Bronchial smooth muscle cell (primary cell): Measurements from ENCODE around the gene DEK. TPM values are rescaled to one million over a fixed set of nuclear protein-coding genes. Genes with fewer than 3 reads are reported as not detected.

Experiments
- total RNA-seq: library from RNA; depleted of rRNA; stranded (reverse); fragments of >200 nt; gene quantifications from 2 replicates; pipeline ENCODE4 v1.2.1, GENCODE V29; 2014

The DEK gene, protein sequence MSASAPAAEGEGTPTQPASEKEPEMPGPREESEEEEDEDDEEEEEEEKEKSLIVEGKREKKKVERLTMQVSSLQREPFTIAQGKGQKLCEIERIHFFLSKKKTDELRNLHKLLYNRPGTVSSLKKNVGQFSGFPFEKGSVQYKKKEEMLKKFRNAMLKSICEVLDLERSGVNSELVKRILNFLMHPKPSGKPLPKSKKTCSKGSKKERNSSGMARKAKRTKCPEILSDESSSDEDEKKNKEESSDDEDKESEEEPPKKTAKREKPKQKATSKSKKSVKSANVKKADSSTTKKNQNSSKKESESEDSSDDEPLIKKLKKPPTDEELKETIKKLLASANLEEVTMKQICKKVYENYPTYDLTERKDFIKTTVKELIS
- 52.3 and 68.6 TPM in 2 replicates for total RNA-seq

DNA sequence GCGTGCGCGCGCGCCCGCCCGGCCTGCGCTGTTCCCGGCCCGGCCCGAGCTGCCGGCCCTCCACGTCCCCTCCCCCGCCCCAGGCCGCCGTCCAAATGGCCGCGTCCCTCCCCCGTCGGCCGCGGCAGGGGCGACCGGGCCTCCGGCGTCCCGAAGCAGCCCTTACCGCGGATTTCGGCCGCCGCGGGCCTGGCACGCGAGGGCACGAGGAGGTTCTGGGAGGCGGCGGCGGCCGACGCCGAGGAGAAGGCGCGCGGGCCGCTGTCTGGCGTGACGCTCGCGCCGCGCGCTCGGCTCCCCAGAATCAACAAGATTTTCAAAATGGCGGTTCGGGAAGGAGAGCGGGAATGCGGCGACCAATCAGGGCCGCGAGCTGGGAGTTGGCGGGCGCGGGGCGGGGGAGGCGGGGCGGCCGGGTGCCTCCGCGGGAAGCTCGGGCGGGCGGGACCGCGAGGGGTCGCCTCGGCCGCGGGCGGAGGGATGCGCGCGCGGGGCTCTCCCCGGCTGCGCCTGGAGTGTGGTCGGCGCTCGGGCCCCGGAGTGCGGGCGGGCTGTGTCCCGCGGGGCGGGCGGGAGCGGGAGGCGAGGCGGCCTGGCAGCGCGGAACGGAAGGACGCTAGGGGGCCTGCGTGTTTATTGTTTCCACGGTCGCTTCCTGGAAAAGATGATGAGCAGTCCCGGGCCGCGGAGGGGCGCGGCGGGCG is at the start of gene DEK:
TSS of gene DEK (minus strand) at position 312 of the 704 bp plus-strand sequence. CDS start 543 bp downstream, outside the sequence.

Other genes starting within 250 kb of the DEK start
- gene NHLRC1, start 141.9 kb downstream of the DEK start, total RNA-seq = 2.2 and 3.6 TPM in 2 replicates
- gene TPMT, start 109.5 kb downstream of the DEK start, total RNA-seq = 11.5 and 14.7 TPM in 2 replicates
- 13.1 and 22.1 TPM in 2 replicates for gene KDM1B, start 109.1 kb downstream of the DEK start, total RNA-seq
- gene RNF144B, start 122.8 kb upstream of the DEK start, total RNA-seq = 0.79 and 1.0 TPM in 2 replicates